ENCODE measurements around the gene KIAA1549. TPM values are rescaled to one million over a fixed set of nuclear protein-coding genes. Genes with fewer than 3 reads are reported as not detected.
A peak's percentile ranks its signal among the peaks of the same experiment; 100 is the strongest.

KIAA1549 gene
- total RNA-seq, 1 experiment from 2014 or later = 18.7 TPM

- ChIA-PET CTCF (interaction anchor here (0.5 to 2.1 kb wide), 2 partner anchors 11 to 238 kb away, joined by 3 to 6 read pairs; no protein-coding TSS in a partner anchor), POLR2A (no interaction called here)
- DNase-seq (ENCODE audit: low spot score) = no peak
- Mint-ChIP-seq H3K4me3 (no peak overlapping the region), H3K36me3 (peaks cover 38% of the 10 kb centered on the region), H3K27ac (peak overlapping the region; percentile 31; the same call in 1 of the 2 replicates), H3K9me3 (peaks cover 5% of the 10 kb centered on the region; the same call in 1 of the 2 replicates), H3K4me1 (peaks cover 18% of the 10 kb centered on the region), H3K27me3 (ENCODE audit: low read depth) (no peaks in the 10 kb centered on the region)
- TF ChIP-seq ESRRA (CRISPR knock-in tag; IDR thresholded peaks at IDR 0.05; ENCODE audit: borderline replicate concordance) = no peak
- TF ChIP-seq ARID4B (CRISPR knock-in tag; IDR thresholded peaks at IDR 0.05; ENCODE audit: borderline replicate concordance) = no peak
- TF ChIP-seq CBFB (CRISPR knock-in tag; IDR thresholded peaks at IDR 0.05; ENCODE audit: low read depth) = no peak
- TF ChIP-seq ZNF671 (CRISPR knock-in tag; IDR thresholded peaks at IDR 0.05) = no peak
- no peak for ATAC-seq
Observed at GRCh38 chr7:138919216-138919615, 62.0 kb downstream of the KIAA1549 start.

GRCh38 chr7:138918756-138919155, 62.4 kb downstream of the KIAA1549 start:
- DNase-seq (ENCODE audit: low spot score) (no peak), ATAC-seq (no peak)
- Mint-ChIP-seq H3K9me3 (peaks cover 5% of the 10 kb centered on the region; the same call in 1 of the 2 replicates), H3K4me1 (peaks cover 19% of the 10 kb centered on the region), H3K4me3 (no peak overlapping the region), H3K27ac (no peak overlapping the region), H3K27me3 (ENCODE audit: low read depth) (no peaks in the 10 kb centered on the region), H3K36me3 (peaks cover 39% of the 10 kb centered on the region)
- CTCF ChIA-PET = interaction anchor here (2.1 kb wide), 1 partner anchor 11 kb away, joined by 6 read pairs; no protein-coding TSS in a partner anchor
- POLR2A ChIA-PET = no interaction called here
- no peak for TF ChIP-seq ATF3 (CRISPR knock-in tag; conservative IDR thresholded peaks at IDR 0.05)
- TF ChIP-seq TEAD1 (CRISPR knock-in tag; IDR thresholded peaks at IDR 0.05) = no peak
- no peak for TF ChIP-seq NFATC4 (CRISPR knock-in tag; IDR thresholded peaks at IDR 0.05)
- TF ChIP-seq ZNF281 (CRISPR knock-in tag; IDR thresholded peaks at IDR 0.05) = no peak
- no peak for TF ChIP-seq IRF2 (CRISPR knock-in tag; IDR thresholded peaks at IDR 0.05; ENCODE audit: borderline replicate concordance, low read depth)
- no peak for TF ChIP-seq USF1 (CRISPR knock-in tag; IDR thresholded peaks at IDR 0.05)
- no peak for TF ChIP-seq MXD4 (CRISPR knock-in tag; IDR thresholded peaks at IDR 0.05; ENCODE audit: borderline replicate concordance)
- no peak for TF ChIP-seq CBFB (CRISPR knock-in tag; IDR thresholded peaks at IDR 0.05; ENCODE audit: low read depth)
- no peak for TF ChIP-seq ATF2 (CRISPR knock-in tag; IDR thresholded peaks at IDR 0.05; ENCODE audit: borderline replicate concordance, low read depth)
- TF ChIP-seq PRDM15 (CRISPR knock-in tag; IDR thresholded peaks at IDR 0.05) = no peak
- TF ChIP-seq SOX15 (CRISPR knock-in tag; IDR thresholded peaks at IDR 0.05) = no peak
- TF ChIP-seq FOXP4 (CRISPR knock-in tag; IDR thresholded peaks at IDR 0.05) = no peak
- TF ChIP-seq PREB (CRISPR knock-in tag; IDR thresholded peaks at IDR 0.05; ENCODE audit: borderline replicate concordance) = no peak

Measured in WTC11 (cell line).